GM12872 (cell line): ENCODE results near the gene DUSP16.

Experiments
- TF ChIP-seq, protein P1 (sequence below): IDR thresholded peaks from 3 replicates; pipeline ENCODE4 v1.5.1; 2011; ENCODE audit warnings: low read depth, mild to moderate bottlenecking, low read length, moderate library complexity; ENCODE audit not compliant: insufficient read depth

Gene DUSP16

DNA sequence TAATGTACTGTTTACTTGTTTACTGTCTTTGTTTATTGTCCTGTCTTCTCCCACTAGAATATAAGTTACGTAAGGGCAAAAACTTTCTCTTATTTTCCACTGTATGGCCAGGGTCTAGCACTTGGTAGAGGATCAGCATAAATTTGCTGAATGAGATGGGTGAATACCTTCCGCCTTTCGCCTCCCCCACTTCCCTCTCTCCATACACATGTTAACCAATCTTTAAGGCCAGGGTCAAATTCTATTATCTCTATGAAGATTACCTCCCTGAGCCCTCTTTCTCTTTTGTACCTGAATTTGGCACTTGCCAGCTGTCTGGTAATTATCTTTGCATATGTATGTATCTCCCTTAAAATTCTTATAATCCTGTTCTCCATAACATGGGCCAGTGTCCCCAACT is 4.9 kb downstream of the DUSP16 start:
- TF ChIP-seq, protein P1, sequence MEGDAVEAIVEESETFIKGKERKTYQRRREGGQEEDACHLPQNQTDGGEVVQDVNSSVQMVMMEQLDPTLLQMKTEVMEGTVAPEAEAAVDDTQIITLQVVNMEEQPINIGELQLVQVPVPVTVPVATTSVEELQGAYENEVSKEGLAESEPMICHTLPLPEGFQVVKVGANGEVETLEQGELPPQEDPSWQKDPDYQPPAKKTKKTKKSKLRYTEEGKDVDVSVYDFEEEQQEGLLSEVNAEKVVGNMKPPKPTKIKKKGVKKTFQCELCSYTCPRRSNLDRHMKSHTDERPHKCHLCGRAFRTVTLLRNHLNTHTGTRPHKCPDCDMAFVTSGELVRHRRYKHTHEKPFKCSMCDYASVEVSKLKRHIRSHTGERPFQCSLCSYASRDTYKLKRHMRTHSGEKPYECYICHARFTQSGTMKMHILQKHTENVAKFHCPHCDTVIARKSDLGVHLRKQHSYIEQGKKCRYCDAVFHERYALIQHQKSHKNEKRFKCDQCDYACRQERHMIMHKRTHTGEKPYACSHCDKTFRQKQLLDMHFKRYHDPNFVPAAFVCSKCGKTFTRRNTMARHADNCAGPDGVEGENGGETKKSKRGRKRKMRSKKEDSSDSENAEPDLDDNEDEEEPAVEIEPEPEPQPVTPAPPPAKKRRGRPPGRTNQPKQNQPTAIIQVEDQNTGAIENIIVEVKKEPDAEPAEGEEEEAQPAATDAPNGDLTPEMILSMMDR, result no peak

DNA sequence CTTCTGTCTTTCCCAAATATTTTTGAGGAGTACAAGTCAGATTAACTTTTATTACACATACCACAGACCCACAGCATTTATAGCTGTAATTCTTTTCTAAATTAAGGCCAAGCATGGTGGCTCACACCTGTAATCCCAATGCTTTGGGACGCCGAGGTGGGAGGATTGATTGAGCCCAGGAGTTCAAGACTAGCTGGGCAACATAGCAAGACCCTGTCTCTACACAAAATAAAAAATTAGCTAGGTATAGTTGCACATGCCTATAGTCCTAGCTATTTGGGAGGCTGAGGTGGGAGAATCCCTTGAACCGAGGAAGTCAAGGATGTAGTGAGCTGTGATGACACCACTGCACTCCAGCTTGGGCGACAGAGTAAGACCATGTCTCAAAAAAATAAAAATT is 7.0 kb downstream of the DUSP16 start:
- TF ChIP-seq, protein P1, result no peak

DNA sequence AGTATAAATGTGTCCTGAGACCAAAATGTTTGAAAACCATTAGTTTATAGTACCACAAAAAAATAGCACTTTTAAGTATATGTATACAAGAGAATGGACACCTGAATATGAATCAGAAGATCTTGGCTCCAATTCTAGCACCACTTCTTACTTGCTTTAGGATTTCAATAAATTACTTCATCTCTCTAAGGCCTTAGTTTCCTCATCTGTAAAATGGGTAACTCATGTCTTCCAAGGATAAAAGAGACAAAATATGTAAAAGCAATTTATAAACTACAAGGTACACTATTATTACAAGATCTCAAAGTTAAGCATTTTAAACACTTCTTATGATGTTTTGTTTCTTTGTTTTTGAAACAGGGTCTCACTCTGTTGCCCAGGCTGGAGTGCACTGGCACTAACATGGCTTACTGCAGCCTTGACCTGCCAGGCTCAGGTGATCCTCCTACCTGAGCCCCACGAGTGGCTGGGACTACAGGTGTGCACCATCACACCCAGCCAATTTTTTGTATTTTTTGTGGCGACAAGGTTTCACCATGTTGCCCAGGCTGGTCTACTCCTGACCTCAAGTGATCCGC is 9.4 kb downstream of the DUSP16 start:
- TF ChIP-seq, protein P1, result no peak

DNA sequence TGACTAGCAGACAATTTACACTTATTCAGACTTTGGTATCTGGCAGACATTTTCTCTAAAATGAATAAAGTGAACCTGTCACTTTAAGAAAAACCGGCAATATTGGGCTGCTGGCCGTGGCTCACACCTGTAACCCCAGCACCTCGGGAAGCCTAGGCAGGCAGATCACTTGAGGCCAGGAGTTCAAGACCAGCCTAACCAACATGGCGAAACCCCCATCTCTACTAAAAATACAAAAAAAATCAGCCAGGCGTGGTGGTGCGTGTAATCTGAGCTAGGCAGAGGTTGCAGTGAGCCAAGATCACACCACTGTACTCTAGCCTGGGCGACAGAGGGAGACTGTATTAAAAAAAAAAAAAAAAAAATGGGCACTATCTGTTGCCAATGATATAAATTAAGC is 11.5 kb downstream of the DUSP16 start:
- TF ChIP-seq, protein P1, result no peak

DNA sequence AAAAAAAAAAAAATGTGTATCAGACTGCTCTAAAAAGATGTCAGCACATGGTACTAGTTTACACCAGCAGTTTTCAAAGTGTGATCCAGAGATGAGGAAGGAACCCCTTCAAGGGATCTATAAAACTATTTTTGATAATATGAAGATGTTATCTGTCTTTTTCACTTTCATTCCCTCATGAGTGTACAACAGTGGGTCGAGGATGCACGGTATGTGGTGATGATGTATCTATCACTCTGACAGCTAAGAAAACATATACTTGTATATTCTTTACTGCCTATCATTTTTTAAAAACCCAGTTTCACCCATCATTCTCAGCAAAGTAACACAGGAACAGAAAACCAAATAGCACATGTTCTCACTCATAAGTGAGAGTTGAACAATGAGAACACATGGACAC is 12.4 kb downstream of the DUSP16 start:
- TF ChIP-seq, protein P1, result no peak

DNA sequence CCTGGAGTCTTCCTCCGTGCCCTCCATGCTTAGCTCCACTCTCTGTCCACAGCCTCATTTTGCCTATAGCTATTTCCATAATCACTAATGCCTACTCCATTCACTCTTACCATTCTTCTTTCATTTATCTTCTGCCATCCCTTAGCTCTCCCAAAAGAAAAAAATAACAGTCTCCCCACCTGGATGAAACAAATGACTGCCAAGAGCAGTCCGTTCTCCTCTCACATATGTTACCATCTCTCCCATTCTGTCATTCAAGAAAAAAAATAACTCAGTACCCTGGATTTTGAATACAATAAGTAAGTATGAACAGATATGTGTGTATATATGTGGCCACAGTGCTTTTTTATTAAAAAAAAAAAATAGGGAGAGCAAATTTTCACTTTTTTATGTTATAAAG is 13.2 kb downstream of the DUSP16 start:
- TF ChIP-seq, protein P1, result no peak

DNA sequence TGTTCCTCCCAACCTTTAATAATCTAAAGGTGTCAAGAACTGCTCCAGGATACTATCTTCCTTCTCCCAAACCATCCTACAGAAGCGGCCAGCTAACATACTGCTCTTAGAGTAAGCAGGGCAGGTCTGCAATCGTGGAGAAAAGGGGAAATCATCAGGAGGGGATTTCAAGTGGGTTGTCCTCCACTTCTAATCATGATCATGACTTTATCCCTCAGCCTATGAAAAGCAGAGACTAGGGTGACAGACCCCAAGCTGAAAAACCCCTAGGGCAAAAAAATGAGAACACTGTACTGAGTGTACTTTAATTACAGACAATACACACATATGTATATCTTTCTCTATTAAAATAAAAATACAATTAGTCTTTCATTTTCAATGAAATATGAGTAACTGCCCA is 13.9 kb downstream of the DUSP16 start:
- TF ChIP-seq, protein P1, result no peak
